DND-41 (cell line): ENCODE measurements around the gene USP34.

Source experiments
- ATAC-seq: fragments of 200-7000 bp; cut with Tn5 transposase; 3 replicates; pipeline ENCODE4 v1.9.1; 2021; ENCODE audit warnings: low read depth; ENCODE audit not compliant: insufficient read depth
- DNase-seq: peaks from one replicate; pipeline ENCODE4 v3.0.0-alpha.2; 2020
- H2AFZ ChIP-seq: 2 replicates; pipeline ENCODE4 v1.6.0; 2012; ENCODE audit warnings: low read depth, low read length
- H3K27ac ChIP-seq: 2 replicates; pipeline ENCODE4 v1.5.1; 2012; ENCODE audit warnings: low read length, inconsistent platforms
- H3K27me3 ChIP-seq: fragments of 200-600 bp; sonication (generic); 2 replicates; pipeline ENCODE4 v1.6.0; 2012; ENCODE audit warnings: low read length, mild to moderate bottlenecking, inconsistent platforms; ENCODE audit not compliant: insufficient read depth, poor library complexity
- H3K36me3 ChIP-seq: 2 replicates; pipeline ENCODE4 v1.5.1; 2012; ENCODE audit warnings: low read length, inconsistent platforms; ENCODE audit not compliant: insufficient read depth
- H3K4me1 ChIP-seq: 2 replicates; pipeline ENCODE4 v1.5.1; 2012; ENCODE audit warnings: mild to moderate bottlenecking, low read length; ENCODE audit not compliant: insufficient read depth
- H3K4me2 ChIP-seq: 2 replicates; pipeline ENCODE4 v1.6.0; 2012; ENCODE audit warnings: mild to moderate bottlenecking, moderate library complexity, low read length, inconsistent platforms; ENCODE audit not compliant: insufficient read depth
- H3K4me3 ChIP-seq, 2 experiments: fragments of 200-600 bp in 1 of 2; shearing (Covaris generic) in 1 of 2; 2 replicates each; pipeline ENCODE4 v1.5.1; 2012 to 2016; ENCODE audit warnings: inconsistent platforms in 2 of 2, low read length in 2 of 2, mild to moderate bottlenecking in 2 of 2, low read depth in 1 of 2, moderate library complexity in 1 of 2
- H3K79me2 ChIP-seq: 2 replicates; pipeline ENCODE4 v1.6.0; 2012; ENCODE audit warnings: low read length, inconsistent platforms; ENCODE audit not compliant: insufficient read depth
- H3K9ac ChIP-seq: 2 replicates; pipeline ENCODE4 v1.6.0; 2012; ENCODE audit warnings: low read depth, mild to moderate bottlenecking, inconsistent platforms, low read length, moderate library complexity
- H3K9me3 ChIP-seq: 2 replicates; pipeline ENCODE4 v1.5.1; 2012; ENCODE audit warnings: low read length, moderate library complexity, mild to moderate bottlenecking, inconsistent platforms; ENCODE audit not compliant: insufficient read depth, severe bottlenecking
- H4K20me1 ChIP-seq: 2 replicates; pipeline ENCODE4 v1.6.0; 2012; ENCODE audit warnings: low read length; ENCODE audit not compliant: insufficient read depth
- EZH2 ChIP-seq: IDR thresholded peaks from 3 replicates; pipeline ENCODE4 v1.6.1; 2012; ENCODE audit warnings: borderline replicate concordance, low read depth, mild to moderate bottlenecking, moderate library complexity, low read length, inconsistent platforms; ENCODE audit not compliant: severe bottlenecking
- TF ChIP-seq, protein P1 (sequence below): IDR thresholded peaks from 2 replicates; pipeline ENCODE4 v1.5.1; 2012; ENCODE audit warnings: borderline replicate concordance, low read length, moderate library complexity, mild to moderate bottlenecking; ENCODE audit not compliant: poor library complexity, severe bottlenecking; ENCODE audit errors: extremely low read depth

The USP34 gene

DNA sequence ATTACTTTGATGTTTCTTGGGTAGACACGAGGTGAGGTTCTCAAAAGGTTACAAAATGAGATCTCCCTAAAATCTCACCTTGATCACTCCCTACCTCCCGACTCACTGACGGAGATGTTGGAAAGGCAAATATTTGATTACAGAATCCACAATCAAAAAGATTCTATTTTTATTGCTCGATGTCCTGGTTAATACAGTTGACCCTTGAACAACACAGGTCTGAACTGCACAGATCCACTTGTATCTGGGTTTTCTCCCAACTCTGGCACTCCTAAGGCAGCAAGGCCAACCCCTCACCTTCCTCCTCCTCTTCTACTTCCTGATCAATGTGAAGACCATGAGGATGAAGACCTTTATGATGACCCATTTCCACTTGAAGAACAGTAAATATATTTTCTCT lies 183.6 kb downstream of the USP34 start:
- DNase-seq (no peak), ATAC-seq (no peak)
- no peaks in the 10 kb centered on the region for H3K9me3 ChIP-seq
- no peaks in the 10 kb centered on the region for H3K79me2 ChIP-seq
- H3K4me2 ChIP-seq = no peak overlapping the region
- H3K4me1 ChIP-seq = no peaks in the 10 kb centered on the region
- no peak for TF ChIP-seq EZH2
- TF ChIP-seq, protein P1, sequence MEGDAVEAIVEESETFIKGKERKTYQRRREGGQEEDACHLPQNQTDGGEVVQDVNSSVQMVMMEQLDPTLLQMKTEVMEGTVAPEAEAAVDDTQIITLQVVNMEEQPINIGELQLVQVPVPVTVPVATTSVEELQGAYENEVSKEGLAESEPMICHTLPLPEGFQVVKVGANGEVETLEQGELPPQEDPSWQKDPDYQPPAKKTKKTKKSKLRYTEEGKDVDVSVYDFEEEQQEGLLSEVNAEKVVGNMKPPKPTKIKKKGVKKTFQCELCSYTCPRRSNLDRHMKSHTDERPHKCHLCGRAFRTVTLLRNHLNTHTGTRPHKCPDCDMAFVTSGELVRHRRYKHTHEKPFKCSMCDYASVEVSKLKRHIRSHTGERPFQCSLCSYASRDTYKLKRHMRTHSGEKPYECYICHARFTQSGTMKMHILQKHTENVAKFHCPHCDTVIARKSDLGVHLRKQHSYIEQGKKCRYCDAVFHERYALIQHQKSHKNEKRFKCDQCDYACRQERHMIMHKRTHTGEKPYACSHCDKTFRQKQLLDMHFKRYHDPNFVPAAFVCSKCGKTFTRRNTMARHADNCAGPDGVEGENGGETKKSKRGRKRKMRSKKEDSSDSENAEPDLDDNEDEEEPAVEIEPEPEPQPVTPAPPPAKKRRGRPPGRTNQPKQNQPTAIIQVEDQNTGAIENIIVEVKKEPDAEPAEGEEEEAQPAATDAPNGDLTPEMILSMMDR = no peak
- H3K27ac ChIP-seq = no peak overlapping the region
- H4K20me1 ChIP-seq = no peaks in the 10 kb centered on the region
- no peak overlapping the region for H3K9ac ChIP-seq
- no peak overlapping the region for H2AFZ ChIP-seq
- peaks cover 46% of the 10 kb centered on the region for H3K36me3 ChIP-seq
- H3K4me3 ChIP-seq = no peak overlapping the region
- no peaks in the 10 kb centered on the region for H3K27me3 ChIP-seq

DNA sequence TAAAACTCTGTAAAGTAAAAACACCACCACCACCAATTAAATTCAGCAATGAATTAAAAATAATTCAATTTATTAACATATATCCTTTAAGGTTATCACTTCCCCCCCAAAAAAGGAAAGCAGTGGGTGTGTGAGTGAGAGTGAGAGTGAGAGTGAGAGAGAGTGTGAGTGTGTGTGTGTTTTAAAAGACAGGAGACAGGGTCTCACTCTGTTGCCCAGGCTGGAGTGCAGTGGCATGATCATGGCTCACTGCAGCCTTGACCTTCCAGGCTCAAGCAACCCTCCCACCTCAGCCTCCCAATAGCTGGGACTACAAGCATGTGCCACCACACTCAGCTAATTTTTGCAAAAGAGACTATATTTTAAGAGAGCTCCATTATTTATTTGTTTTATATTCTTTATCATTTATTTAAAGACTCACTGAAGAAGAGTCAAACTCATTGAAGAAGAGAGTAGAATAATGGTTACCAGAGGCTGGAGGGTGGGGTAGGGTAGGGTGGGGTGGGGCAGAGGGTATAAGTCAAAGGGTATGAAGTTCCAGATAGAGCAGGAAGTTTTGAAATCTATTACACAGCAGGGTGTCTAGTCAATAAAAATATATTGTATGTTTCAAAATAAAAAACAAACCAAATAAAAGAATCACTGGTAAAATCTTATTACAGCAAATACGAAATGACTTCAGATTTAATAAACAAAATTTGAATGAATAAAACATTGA lies 187.3 kb downstream of the USP34 start:
- ATAC-seq (no peak), DNase-seq (no peak)
- H3K4me3 ChIP-seq = no peak overlapping the region
- peaks cover 55% of the 10 kb centered on the region for H3K36me3 ChIP-seq
- no peak overlapping the region for H3K4me2 ChIP-seq
- no peaks in the 10 kb centered on the region for H3K79me2 ChIP-seq
- H3K27ac ChIP-seq = no peak overlapping the region
- no peaks in the 10 kb centered on the region for H3K4me1 ChIP-seq
- H4K20me1 ChIP-seq = no peaks in the 10 kb centered on the region
- no peak overlapping the region for H2AFZ ChIP-seq
- H3K27me3 ChIP-seq = no peaks in the 10 kb centered on the region
- no peaks in the 10 kb centered on the region for H3K9me3 ChIP-seq
- H3K9ac ChIP-seq = no peak overlapping the region
- no peak for TF ChIP-seq EZH2
- TF ChIP-seq, protein P1 = no peak

DNA sequence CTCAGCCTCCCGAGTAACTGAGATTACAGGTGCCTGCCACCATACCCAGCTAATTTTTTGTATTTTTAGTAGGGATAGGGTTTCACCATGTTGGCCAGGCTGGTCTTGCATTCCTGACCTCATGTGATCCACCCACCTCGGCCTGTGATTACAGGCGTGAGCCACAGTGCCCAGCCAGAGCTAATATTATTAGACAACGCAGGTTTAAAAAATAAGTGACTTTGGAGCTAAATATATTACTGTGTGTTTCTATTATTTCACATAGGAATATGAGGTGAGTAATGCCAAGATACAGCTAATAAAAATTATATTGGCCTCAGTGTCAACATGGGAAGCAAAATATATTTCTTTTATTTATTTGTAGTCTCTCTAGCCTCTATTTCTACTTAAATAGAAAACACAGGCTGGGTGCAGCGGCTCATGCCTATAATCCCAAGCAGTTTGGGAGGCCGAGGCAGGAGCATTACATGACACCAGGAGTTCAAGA lies 188.7 kb downstream of the USP34 start:
- no peaks in the 10 kb centered on the region for H3K27me3 ChIP-seq
- H3K9ac ChIP-seq = no peak overlapping the region
- no peaks in the 10 kb centered on the region for H3K79me2 ChIP-seq
- no peaks in the 10 kb centered on the region for H3K9me3 ChIP-seq
- H3K4me2 ChIP-seq = no peak overlapping the region
- H3K4me3 ChIP-seq = no peak overlapping the region
- no peaks in the 10 kb centered on the region for H3K4me1 ChIP-seq
- ATAC-seq (no peak), DNase-seq (no peak)
- peaks cover 57% of the 10 kb centered on the region for H3K36me3 ChIP-seq
- no peak overlapping the region for H2AFZ ChIP-seq
- no peaks in the 10 kb centered on the region for H4K20me1 ChIP-seq
- no peak overlapping the region for H3K27ac ChIP-seq
- no peak for TF ChIP-seq EZH2
- TF ChIP-seq, protein P1 = no peak
